ENCODE data around the gene CA10.

Gene CA10

GRCh38 chr17:52048137-52048898 lies 110.2 kb downstream of the CA10 start:
- no peak for DNase-seq (ENCODE audit: low read depth in 2 of 2)

DNA sequence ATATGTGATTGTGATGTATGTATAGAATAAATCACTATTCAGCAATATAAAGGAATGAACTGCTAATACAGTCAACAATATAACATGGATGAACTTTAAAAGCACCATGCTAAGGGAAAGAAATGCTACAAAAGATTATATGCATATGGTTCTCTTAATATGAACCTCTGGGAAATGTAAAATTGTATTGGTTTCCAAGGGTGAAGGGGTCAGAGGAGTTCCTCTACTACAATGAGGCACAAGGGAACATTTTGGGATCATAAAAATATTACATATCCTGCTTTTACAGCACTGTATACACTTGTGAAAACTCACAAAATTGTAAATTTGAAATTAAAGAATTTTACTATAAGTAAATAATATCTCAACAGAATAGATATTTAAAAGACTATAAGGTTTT lies 111.4 kb downstream of the CA10 start:
- no peak for DNase-seq (ENCODE audit: low read depth in 2 of 2)

GRCh38 chr17:52041123-52041617 lies 117.3 kb downstream of the CA10 start:
- no peak for DNase-seq (ENCODE audit: low read depth in 2 of 2)

- no peak for DNase-seq (ENCODE audit: low read depth in 2 of 2)
Measured at GRCh38 chr17:52036416-52036815, 122.1 kb downstream of the CA10 start.

- DNase-seq (ENCODE audit: low read depth in 2 of 2) = no peak
Measured at GRCh38 chr17:52035336-52035915, 123.1 kb downstream of the CA10 start.

GRCh38 chr17:52032454-52032853 lies 126.1 kb downstream of the CA10 start:
- no peak for DNase-seq (ENCODE audit: low read depth in 2 of 2)

DNA sequence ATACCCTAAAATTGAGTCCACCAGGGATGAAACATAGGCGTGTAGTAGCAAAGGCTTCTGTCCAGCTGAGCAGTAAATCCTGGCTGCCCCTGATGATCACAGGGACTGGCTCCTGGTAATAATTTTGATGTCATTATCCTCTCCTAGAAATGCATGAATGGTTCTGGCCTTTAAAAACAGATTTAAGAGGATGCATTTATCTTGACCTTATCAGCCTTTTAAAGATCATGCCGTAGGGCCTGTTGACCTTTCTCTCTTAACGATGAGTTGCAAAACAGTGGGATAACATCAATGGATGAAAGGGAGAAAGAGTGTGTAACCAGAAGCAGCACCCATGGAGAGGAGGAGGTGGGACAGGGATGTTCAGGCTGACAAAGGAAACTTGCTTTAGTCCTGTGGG lies 128.5 kb downstream of the CA10 start:
- DNase-seq (ENCODE audit: low read depth in 2 of 2) = no peak

DNA sequence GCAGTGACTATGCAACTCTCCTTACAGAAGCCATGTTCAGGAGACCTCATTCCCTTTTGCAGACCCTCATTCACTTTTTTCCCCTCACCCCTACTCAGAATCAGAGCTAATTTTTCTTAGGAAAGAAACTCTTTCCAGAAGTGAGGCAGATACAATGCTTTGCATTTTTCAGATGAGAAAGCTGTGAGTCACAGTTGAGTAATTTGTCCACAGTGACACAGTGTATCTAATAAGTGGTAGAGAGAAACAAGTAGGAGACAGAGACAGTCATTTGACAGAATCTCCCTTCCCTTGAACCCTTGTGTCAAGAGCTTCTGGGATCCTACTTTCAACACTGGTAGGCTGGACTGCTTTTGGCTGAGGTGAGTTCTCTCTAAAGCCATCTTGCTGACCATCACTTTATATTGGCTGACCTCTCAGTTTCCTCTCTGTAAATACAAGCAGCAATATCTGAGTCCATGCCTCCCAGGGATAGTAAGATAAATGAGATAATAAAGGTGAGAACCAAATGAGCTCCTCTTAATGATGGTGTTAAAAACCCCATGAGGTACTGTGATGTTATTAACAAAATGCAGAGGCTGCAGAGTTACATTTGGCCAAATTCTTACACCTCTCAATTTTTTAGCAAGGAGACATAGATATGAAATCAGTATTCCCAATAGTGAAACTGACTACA lies 130.8 kb downstream of the CA10 start:
- peak; percentile 53 to 57 for DNase-seq (ENCODE audit: low read depth in 2 of 2)

DNA sequence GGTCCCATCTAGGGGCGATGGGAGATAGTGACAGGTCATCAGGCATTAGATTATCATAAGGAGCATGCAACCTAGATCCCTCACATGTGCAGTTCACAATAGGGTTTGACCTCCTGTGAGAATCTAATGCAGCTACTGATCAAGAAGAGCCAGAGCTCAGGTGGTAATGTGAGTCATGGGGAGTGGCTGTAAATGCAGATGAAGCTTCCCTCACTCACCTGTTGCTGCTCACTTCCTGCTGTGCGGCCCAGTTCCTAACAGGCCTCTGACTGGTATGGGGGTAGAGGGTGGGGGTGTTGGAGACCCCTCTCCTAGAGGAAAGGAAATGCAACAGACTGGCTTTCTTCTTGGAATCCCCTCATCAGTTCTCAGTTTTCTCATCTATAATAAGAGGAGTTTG lies 131.4 kb downstream of the CA10 start:
- no peak for DNase-seq (ENCODE audit: low read depth in 2 of 2)

- peak in 1 of 2 experiments; percentile 6 for DNase-seq (ENCODE audit: low read depth in 2 of 2)
Measured at GRCh38 chr17:52026075-52026474, 132.4 kb downstream of the CA10 start.

DNA sequence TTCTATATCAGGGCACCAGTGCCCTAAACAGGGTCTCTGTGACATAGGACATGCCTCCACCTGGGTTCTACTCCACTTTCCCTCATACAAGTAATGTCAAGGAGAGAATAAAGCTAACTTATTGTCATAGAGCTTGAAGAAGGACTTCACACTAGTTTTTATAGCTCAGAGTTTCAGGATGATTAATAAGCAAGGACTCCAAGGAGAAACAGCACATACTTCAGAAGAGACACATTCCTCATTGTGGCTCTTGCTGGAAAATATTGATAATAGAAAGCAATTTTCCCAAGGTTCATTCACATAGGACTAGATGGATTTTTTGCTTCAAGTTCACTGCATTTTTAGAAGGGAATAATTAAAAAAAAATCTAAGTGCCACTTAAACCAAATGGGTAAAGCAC lies 133.3 kb downstream of the CA10 start:
- peak; percentile 20 to 23 for DNase-seq (ENCODE audit: low read depth in 2 of 2)

- peak; percentile 6 to 16 for DNase-seq (ENCODE audit: low read depth in 2 of 2)
Measured at GRCh38 chr17:52024300-52024870, 134.1 kb downstream of the CA10 start.

DNA sequence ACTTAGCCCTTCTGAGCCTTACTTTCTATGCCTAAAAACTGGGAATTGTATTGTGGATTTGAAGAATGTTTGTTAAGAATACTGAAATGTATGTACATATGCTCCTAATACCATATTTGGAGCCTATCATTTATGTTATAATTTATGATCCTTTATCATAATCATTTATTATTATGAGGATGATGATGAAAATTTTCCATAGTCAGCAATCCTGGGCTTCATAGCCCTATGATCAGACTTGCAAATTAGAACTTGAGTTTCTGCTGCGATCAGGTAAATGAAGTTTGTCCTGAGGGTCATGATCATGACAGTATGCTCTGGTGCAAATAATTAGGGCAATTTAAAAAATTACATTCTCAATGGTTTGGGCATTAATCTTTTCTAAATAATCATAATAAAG lies 147.4 kb downstream of the CA10 start:
- DNase-seq (ENCODE audit: low read depth in 2 of 2) = no peak

DNA sequence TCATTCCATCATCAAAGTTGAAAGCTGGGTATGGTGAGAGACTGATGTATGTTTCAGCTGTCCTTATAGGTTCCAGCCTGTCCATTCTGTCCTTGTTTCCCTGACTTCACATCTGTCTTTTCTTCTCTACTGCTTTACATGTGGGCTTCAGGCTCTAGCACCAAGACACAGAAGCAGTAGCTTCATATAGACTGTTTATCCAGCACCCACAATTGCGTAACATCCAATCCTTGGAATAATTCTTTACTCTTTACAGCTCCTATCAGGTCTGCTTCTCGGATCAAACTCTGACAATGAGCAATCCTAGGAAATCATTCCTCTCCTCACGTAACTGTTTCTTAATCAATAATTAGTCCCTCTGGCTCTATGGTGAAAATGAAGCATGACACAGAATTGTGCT lies 158.9 kb downstream of the CA10 start:
- no peak for DNase-seq (ENCODE audit: low read depth in 2 of 2)

DNA sequence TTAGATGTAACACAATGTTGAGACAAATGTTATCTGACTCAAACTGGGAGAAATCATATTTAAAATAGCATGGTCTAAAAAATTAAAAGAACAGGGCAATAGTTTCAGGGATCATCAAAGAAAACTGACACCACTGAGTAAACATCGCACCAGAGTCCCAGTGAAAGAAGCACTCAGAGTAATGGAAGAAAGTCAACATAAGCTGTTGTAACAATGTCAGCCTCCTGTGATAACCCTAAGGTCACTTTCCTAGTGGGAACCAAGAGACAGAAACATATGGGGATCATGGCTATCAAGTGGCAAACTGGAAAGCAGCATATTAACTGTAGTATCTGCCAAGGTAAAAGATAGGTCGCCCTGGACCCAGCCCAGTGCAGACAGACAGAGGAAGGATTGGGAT lies 160.8 kb downstream of the CA10 start:
- DNase-seq (ENCODE audit: low read depth in 2 of 2) = no peak

DNA sequence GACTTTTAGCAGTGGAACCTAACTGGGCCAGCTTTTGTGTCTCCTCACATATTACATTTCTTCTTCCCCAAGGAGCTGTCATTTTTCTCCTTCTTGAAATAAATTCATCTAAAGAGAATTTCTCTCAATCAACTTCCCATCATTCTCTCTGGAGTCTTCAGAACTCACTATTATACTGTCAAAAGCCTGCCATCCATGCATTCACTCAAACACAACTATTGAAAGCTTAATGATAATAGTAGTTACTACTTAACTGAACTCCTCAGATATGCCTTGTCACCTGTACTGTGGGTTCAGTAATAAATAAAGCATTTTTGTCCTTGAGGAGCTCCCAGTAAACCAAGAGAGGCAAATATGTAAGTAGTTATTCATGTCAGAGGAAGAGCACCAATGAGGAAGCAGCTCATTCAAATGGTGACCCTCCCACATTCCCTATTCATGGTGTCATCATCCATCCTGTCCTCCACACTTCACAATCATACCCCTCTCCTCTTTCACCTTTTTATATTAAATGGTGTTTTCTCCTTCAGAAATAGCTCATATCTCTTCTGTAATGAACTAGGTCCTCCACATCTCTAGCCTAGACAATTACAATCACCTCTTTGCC lies 162.6 kb downstream of the CA10 start:
- peak in 1 of 2 experiments; percentile 1 for DNase-seq (ENCODE audit: low read depth in 2 of 2)

DNA sequence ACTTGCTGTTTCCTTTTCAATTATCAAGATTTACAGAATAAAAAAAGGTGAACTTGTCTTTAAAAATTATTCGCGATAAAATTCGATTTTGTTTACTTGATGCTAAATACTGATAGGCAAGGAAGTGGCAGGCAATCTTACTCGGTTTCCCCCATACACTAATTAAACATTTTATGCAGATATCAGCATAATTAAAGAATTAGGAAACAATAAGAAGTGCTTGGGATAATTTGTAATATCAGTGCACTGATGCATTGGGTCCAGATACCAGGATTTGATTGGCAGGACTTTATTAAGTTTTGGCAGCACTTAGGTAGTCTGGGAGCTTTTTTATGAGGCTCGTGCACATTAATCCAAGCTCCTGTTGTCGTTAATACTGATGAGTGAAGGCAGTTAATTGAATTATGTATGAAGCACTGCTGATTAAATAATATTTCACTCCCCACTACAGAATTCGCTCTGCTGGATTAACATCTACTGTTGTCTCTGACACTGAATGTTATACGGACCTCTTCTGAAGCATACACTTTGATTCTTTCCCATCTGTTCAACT lies 165.6 kb downstream of the CA10 start:
- no peak for DNase-seq (ENCODE audit: low read depth in 2 of 2)

DNA sequence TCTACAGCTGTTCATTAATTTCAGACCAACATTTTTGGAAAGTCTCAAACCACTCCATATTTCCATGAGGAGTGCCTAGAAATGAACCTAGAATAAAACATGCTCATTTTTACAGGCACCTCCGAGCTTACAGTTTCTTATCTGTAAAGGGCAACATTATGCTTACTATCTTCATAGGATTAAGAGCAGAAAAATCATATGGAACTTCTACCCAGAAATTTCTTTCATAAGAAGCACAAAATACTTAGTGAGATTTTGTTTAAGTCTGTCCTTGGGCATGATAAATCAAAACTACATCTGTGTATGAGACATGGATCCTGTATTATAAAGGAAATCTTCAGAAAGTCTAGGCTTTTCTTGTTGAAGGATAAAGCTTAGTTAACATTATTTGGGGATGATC lies 187.4 kb downstream of the CA10 start:
- DNase-seq (ENCODE audit: low read depth in 2 of 2) = no peak

- no peak for DNase-seq (ENCODE audit: low read depth in 2 of 2)
Measured at GRCh38 chr17:51961689-51962088, 196.8 kb downstream of the CA10 start.

DNA sequence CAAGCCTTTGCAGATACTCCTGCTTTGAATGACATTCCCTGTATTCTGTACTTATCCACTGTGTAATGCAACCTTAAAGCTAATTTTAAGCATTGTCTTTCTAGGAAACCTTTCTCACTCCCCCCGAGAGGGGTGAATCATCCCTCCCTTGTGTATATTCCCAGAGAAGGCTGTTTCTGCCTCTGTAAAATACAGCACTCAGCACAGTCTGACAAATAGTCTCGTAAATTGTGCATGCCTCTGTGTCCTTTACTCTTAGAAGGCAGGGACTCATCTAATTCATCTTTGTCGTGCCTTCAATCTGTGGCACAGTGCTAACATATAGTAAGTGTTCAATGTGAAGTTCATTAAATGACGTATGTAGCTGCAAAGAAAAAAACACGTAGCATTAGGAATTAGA lies 200.7 kb downstream of the CA10 start:
- DNase-seq (ENCODE audit: low read depth in 2 of 2) = no peak

DNA sequence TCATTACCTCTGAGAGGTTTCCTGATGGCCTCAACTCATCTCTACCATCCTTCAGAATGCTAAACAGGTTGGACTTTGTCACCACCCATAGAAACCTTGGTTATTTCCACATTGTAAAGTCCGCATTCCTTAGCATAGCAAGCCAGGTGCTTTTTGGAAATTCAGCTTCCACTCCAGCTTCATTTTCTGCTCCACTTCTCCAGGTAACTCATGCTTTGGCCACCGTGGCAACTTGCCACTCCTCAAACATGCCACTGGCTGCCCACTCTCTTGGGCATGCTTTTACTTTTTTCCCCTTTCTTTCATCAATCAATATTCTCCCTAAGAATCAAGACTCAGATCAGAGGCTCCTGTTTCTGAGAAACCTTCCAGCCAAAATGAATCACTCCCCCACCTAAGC lies 203.3 kb downstream of the CA10 start:
- DNase-seq (ENCODE audit: low read depth in 2 of 2) = no peak

GRCh38 chr17:51954232-51954765 lies 204.2 kb downstream of the CA10 start:
- no peak for DNase-seq (ENCODE audit: low read depth in 2 of 2)

Data from fibroblast of skin of left quadriceps (primary cell).